ENCODE measurements around the gene TJAP1.

GRCh38 chr6:43428874-43429273 is 48.5 kb upstream of the TJAP1 start:
- TF ChIP-seq CTCF (IDR thresholded peaks at IDR 0.05; ENCODE audit: insufficient read depth, low read length) (no peak), POLR2AphosphoS5 (IDR thresholded peaks at IDR 0.05; ENCODE audit: low read depth) (no peak), SPI1 (IDR thresholded peaks at IDR 0.05; ENCODE audit: borderline replicate concordance, low read depth) (no peak), REST (IDR thresholded peaks at IDR 0.05; ENCODE audit: insufficient replicate concordance, low read depth) (no peak), GABPA (IDR thresholded peaks at IDR 0.05; ENCODE audit: low read depth) (no peak)

Measured in HL-60 (cell line).